Upper lobe of left lung (tissue), 4 donors: ENCODE measurements around the gene FHOD1.

Source experiments
- CTCF ChIP-seq, 6 experiments: fragments of 450-650 bp in 4 of 6; fragments of 200-600 bp in 2 of 6; sonication (generic) in 2 of 6; IDR thresholded peaks; one replicate each; pipeline ENCODE4 v1.5.1; 2016 to 2019; ENCODE audit warnings: antibody characterized with exemption in 6 of 6
- EP300 ChIP-seq, 4 donors: sonication (generic); formaldehyde crosslinking; IDR thresholded peaks; one replicate each; pipeline ENCODE4 v1.5.1; 2017; ENCODE audit warnings: antibody characterized with exemption in 4 of 4, control low read depth in 2 of 4
- POLR2A ChIP-seq, 4 donors: fragments of 450-650 bp; IDR thresholded peaks; one replicate each; pipeline ENCODE4 v1.5.1; 2016 to 2017; ENCODE audit warnings: antibody characterized with exemption in 4 of 4, mild to moderate bottlenecking in 2 of 4
- POLR2AphosphoS5 ChIP-seq, 2 donors: sonication (generic); formaldehyde crosslinking; IDR thresholded peaks; one replicate each; pipeline ENCODE4 v1.5.1; 2017; ENCODE audit warnings: antibody characterized with exemption in 2 of 2

GRCh38 chr16:67245674-67246080 lies 1.6 kb downstream of the FHOD1 start:
- TF ChIP-seq CTCF (IDR thresholded peaks at IDR 0.05) (no peak), POLR2AphosphoS5 (IDR thresholded peaks at IDR 0.05) (no peak), POLR2A (IDR thresholded peaks at IDR 0.05) (no peak), EP300 (IDR thresholded peaks at IDR 0.05) (no peak)
